Measurements from ENCODE around the gene DCP1B. TPM values are rescaled to one million over a fixed set of nuclear protein-coding genes. Genes with fewer than 3 reads are reported as not detected.

DCP1B gene
- total RNA-seq, 1 donor from 2014 or later, result 21.2 TPM

GRCh38 chr12:2018391-2018790 is 14.1 kb upstream of the DCP1B start:
- no peak overlapping the region for H3K4me3 ChIP-seq (ENCODE audit: low read depth, low read length)
- TF ChIP-seq CTCF (conservative IDR thresholded peaks at IDR 0.05; ENCODE audit: low read depth, low read length), result no peak
- no peak for DNase-seq (ENCODE audit: low read depth)

- no peak for TF ChIP-seq CTCF (conservative IDR thresholded peaks at IDR 0.05; ENCODE audit: low read depth, low read length)
- no peak for DNase-seq (ENCODE audit: low read depth)
- no peak overlapping the region for H3K4me3 ChIP-seq (ENCODE audit: low read depth, low read length)
These were observed 13.5 kb upstream of the DCP1B start for GRCh38 chr12:2017546-2018337.

GRCh38 chr12:2016862-2017545 is 12.7 kb upstream of the DCP1B start:
- TF ChIP-seq CTCF (conservative IDR thresholded peaks at IDR 0.05; ENCODE audit: low read depth, low read length), result no peak
- no peak for DNase-seq (ENCODE audit: low read depth)
- H3K4me3 ChIP-seq (ENCODE audit: low read depth, low read length), result no peak overlapping the region

GRCh38 chr12:2014231-2014630 is 10.0 kb upstream of the DCP1B start:
- DNase-seq (ENCODE audit: low read depth), result no peak
- TF ChIP-seq CTCF (conservative IDR thresholded peaks at IDR 0.05; ENCODE audit: low read depth, low read length), result no peak
- no peak overlapping the region for H3K4me3 ChIP-seq (ENCODE audit: low read depth, low read length)

GRCh38 chr12:2013527-2014223 is 9.4 kb upstream of the DCP1B start:
- H3K4me3 ChIP-seq (ENCODE audit: low read depth, low read length), result no peak overlapping the region
- no peak for DNase-seq (ENCODE audit: low read depth)
- TF ChIP-seq CTCF (conservative IDR thresholded peaks at IDR 0.05; ENCODE audit: low read depth, low read length), result no peak

GRCh38 chr12:2013086-2013485 is 8.8 kb upstream of the DCP1B start:
- no peak overlapping the region for H3K4me3 ChIP-seq (ENCODE audit: low read depth, low read length)
- no peak for DNase-seq (ENCODE audit: low read depth)
- TF ChIP-seq CTCF (conservative IDR thresholded peaks at IDR 0.05; ENCODE audit: low read depth, low read length), result no peak
